Activated CD4-positive, alpha-beta T cell treated with anti-CD3 and anti-CD28 coated beads, Interleukin-2, amount 10 ng/mL, durations not matched to agents 24 days and 14 days (primary cell): ENCODE results near the gene CDC26. TPM values are rescaled to one million over a fixed set of nuclear protein-coding genes. Genes with fewer than 3 reads are reported as not detected.

Source experiments
- DNase-seq: peaks from one replicate; pipeline ENCODE4 v3.0.0; 2022
- H3K27ac Mint-ChIP-seq: one replicate; pipeline ENCODE4 v1.8.0; 2022; ENCODE audit warnings: mild to moderate bottlenecking, mixed read lengths
- H3K27me3 Mint-ChIP-seq: one replicate; pipeline ENCODE4 v1.8.0; 2022; ENCODE audit warnings: mixed read lengths
- H3K36me3 Mint-ChIP-seq: one replicate; pipeline ENCODE4 v1.8.0; 2022; ENCODE audit warnings: low read depth, mild to moderate bottlenecking, mixed read lengths
- H3K4me1 Mint-ChIP-seq: one replicate; pipeline ENCODE4 v1.8.0; 2021; ENCODE audit warnings: mixed read lengths
- H3K4me3 Mint-ChIP-seq: one replicate; pipeline ENCODE4 v1.8.0; 2022; ENCODE audit warnings: mild to moderate bottlenecking, moderate library complexity, mixed read lengths
- H3K9me3 Mint-ChIP-seq: one replicate; pipeline ENCODE4 v1.8.0; 2021; ENCODE audit warnings: mixed read lengths
- intact Hi-C: fragments of 100-400 bp; cut with micrococcal nuclease; formaldehyde crosslinking; loops from one replicate; pipeline ENCODE4 v1.15.1; 2023
- total RNA-seq: library from RNA; stranded (reverse); gene quantifications from 2 replicates; pipeline ENCODE4 v1.2.3, GENCODE V29; 2022

The CDC26 gene
- total RNA-seq, 1 donor from 2014 or later, result 52.0 TPM

DNA sequence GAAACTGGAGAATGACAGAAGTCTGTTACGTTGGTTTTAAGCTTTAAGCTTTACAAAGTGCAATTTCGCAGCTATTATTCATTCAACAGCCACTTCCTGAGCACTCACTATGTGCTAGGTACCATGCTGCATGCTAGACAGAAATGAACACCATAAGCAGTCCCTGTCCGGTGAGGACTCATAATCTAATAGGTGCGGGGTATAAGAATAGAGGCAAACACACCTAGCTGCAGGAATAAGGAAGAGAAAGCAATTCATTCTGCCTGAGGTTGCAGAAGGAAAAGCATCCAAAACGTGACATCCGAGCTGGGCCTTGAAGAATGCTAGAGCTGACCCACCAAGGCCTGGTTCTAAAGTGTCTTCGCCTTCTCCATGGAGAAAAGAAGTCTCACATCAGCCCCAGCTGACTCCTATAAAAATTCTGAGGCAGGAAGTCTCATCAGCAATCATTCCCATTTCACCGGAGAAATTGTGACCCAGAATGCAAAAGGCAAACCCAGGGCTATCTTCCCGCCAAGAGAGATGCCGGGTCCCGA is 54.8 kb downstream of the CDC26 start:
- intact Hi-C loops, result loop anchor here (1.0 to 10.0 kb wide), 10 partner anchors 54 to 888 kb away; partner anchors contain the start of genes ALAD, C9orf43, KIAA1958 and POLE3
- peak overlapping the region; percentile 94 for H3K4me3 Mint-ChIP-seq
- no peaks in the 10 kb centered on the region for H3K27me3 Mint-ChIP-seq
- DNase-seq, result no peak
- H3K9me3 Mint-ChIP-seq, result no peaks in the 10 kb centered on the region
- peaks cover 17% of the 10 kb centered on the region for H3K36me3 Mint-ChIP-seq
- peak overlapping the region; percentile 94 for H3K27ac Mint-ChIP-seq
- peaks cover 53% of the 10 kb centered on the region for H3K4me1 Mint-ChIP-seq

DNA sequence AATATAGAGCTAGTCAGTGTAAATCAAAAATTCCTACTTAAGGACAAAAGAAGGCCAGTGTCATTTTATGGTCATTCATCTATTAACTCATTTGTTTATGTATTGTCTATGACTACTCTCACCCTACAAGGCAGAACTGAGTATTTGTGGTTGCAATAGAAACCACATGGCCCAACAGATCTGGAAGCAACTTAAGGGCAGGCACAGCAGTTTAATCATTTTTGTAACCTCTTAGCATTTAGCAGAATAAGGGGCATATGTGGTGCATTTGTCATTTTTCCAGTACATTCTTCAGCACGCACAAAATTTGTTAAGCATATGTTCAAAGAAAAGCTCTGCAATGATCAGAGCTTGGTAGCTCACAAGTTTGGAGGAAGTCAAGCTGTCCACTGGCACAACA is 55.4 kb downstream of the CDC26 start:
- H3K27ac Mint-ChIP-seq, result peak overlapping the region; percentile 94
- DNase-seq, result peak; percentile 72
- H3K36me3 Mint-ChIP-seq, result peaks cover 18% of the 10 kb centered on the region
- peaks cover 54% of the 10 kb centered on the region for H3K4me1 Mint-ChIP-seq
- intact Hi-C loops, result loop anchor here (1.0 to 10.0 kb wide), 7 partner anchors 68 to 888 kb away; partner anchors contain the start of genes C9orf43, KIAA1958, POLE3 and PTBP3
- peak overlapping the region; percentile 94 for H3K4me3 Mint-ChIP-seq
- no peaks in the 10 kb centered on the region for H3K27me3 Mint-ChIP-seq
- no peaks in the 10 kb centered on the region for H3K9me3 Mint-ChIP-seq

DNA sequence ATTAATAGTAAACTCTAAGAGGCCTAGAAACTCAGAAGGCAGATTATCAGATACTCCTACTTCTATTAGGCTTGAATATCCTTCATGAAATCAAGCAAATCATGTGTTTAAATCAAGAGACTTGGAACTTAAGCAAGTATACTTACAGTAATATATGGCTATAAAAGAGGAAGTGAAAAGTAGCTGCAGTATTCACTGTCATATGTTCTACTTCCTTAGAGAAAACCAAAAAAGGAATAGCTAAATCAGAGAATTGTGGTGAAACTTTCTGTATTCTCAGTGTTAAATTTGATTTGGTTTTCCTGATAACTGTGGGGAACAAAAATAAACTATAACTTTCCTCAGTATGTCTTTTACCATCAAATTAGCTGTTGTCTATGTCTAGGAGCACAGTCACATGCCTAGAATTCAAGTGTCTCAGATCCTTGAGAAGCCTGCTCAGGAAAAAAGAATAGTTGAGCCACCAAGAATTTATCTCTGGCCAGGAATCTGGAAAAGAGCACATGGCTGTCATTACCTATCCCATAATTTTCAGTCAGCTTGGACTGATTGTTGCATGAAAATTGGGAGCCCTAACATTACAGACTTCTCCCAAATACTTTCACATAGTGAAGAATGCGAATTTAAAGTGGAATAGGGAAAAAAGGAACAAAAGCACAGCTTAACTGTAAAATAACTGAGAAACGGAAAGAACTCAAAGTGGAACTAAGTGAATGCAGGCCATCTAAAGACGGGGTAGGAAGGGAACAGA is 56.0 kb downstream of the CDC26 start:
- Mint-ChIP-seq H3K27me3 (no peaks in the 10 kb centered on the region), H3K4me1 (peaks cover 51% of the 10 kb centered on the region), H3K9me3 (no peaks in the 10 kb centered on the region), H3K27ac (peak overlapping the region; percentile 94), H3K36me3 (peaks cover 16% of the 10 kb centered on the region), H3K4me3 (peak overlapping the region; percentile 94)
- intact Hi-C loops, result loop anchor here (1.0 kb wide), 1 partner anchor 67 kb away; no protein-coding TSS in a partner anchor
- DNase-seq, result no peak

Other genes with a start within 250 kb of the CDC26 start
- gene ZFP37, start 218.8 kb downstream of the CDC26 start, total RNA-seq, result 0.30 and 0.33 TPM in 2 replicates
- 4.5 and 5.3 TPM in 2 replicates for gene SLC31A2, start 124.6 kb downstream of the CDC26 start, total RNA-seq
- gene FKBP15, start 54.3 kb downstream of the CDC26 start, total RNA-seq, result 33.9 and 36.7 TPM in 2 replicates
- gene SLC31A1, start 54.0 kb downstream of the CDC26 start, total RNA-seq, result 18.6 and 20.0 TPM in 2 replicates
- gene PRPF4, start 86 bp upstream of the CDC26 start, total RNA-seq, result 63.6 and 64.6 TPM in 2 replicates
- 0.12 TPM in 1 of 2 replicates, not detected in the other for gene RNF183, start 27.8 kb upstream of the CDC26 start, total RNA-seq
- 2.2 and 2.7 TPM in 2 replicates for gene WDR31, start 64.7 kb upstream of the CDC26 start, total RNA-seq
- 10.5 and 10.6 TPM in 2 replicates for gene BSPRY, start 74.0 kb upstream of the CDC26 start, total RNA-seq
- gene HDHD3, start 101.4 kb upstream of the CDC26 start, total RNA-seq, result 16.5 and 17.8 TPM in 2 replicates
- gene ALAD, start 125.7 kb upstream of the CDC26 start, total RNA-seq, result 23.5 and 24.9 TPM in 2 replicates
- gene POLE3, start 135.1 kb upstream of the CDC26 start, total RNA-seq, result 81.4 and 84.4 TPM in 2 replicates
- gene C9orf43, start 135.2 kb upstream of the CDC26 start, total RNA-seq, result 0.51 and 0.52 TPM in 2 replicates
- 113 and 122 TPM in 2 replicates for gene RGS3, start 188.2 kb upstream of the CDC26 start, total RNA-seq